K562 (cell line): ENCODE results near the gene CS. TPM values are rescaled to one million over a fixed set of nuclear protein-coding genes. Genes with fewer than 3 reads are reported as not detected.

Experiments used
- BRD4 ChIP-seq: fragments of 200-600 bp; sonication (generic); IDR thresholded peaks from 2 replicates; pipeline ENCODE4 v1.6.1; 2017; ENCODE audit warnings: inconsistent platforms
- DDX20 ChIP-seq: fragments of 450-650 bp; IDR thresholded peaks from 2 replicates; pipeline ENCODE4 v1.6.1; 2016; ENCODE audit warnings: missing genetic modification characterization, low read depth, mild to moderate bottlenecking, missing compliant biosample characterization, moderate library complexity
- HEY1 ChIP-seq: fragments of 250-450 bp; sonication (Bioruptor Pico); IDR thresholded peaks from 2 replicates; pipeline ENCODE4 v1.5.0; 2020; ENCODE audit warnings: mild to moderate bottlenecking, moderate library complexity, borderline replicate concordance
- HOXB6 ChIP-seq: fragments of 250-450 bp; sonication (Bioruptor Pico); IDR thresholded peaks from 2 replicates; pipeline ENCODE4 v1.5.1; 2022; ENCODE audit warnings: mild to moderate bottlenecking, borderline replicate concordance
- POLR2G ChIP-seq: fragments of 200-400 bp; formaldehyde crosslinking; IDR thresholded peaks from 2 replicates; pipeline ENCODE4 v1.6.1; 2017; ENCODE audit warnings: low read depth, mild to moderate bottlenecking, antibody characterized with exemption, low read length, moderate library complexity
- STAG1 ChIP-seq: sonication (generic); formaldehyde crosslinking; IDR thresholded peaks from 2 replicates; pipeline ENCODE4 v1.5.0; 2020; ENCODE audit warnings: missing genetic modification reagents, borderline replicate concordance
- TAF15 ChIP-seq: fragments of 200-400 bp; formaldehyde crosslinking; IDR thresholded peaks from 2 replicates; pipeline ENCODE4 v1.6.1; 2017; ENCODE audit warnings: mild to moderate bottlenecking, low read depth, low read length, moderate library complexity
- ZNF699 ChIP-seq: fragments of 250-450 bp; sonication (Bioruptor Pico); IDR thresholded peaks from 2 replicates; pipeline ENCODE4 v1.8.0; 2021; ENCODE audit warnings: mild to moderate bottlenecking, moderate library complexity; ENCODE audit not compliant: insufficient replicate concordance
- polyA plus RNA-seq, 8 experiments: library from polyadenylated mRNA; depleted of rRNA in 4 of 8; stranded (reverse) in 5 of 8; unstranded in 3 of 8; fragments of >200 nt; fragmentation: Nextera tagmentation in 2 of 8; fragmentation: Illumina TruSeq in 1 of 8; extraction: Ambion mirVana in 2 of 8; extraction: Trizol in 1 of 8; gene quantifications; 2 replicates each; pipeline versions ENCODE4 v1.2.1 to v1.2.3, GENCODE V29; 2011 to 2014; ENCODE audit warnings: inconsistent platforms in 1 of 8, missing spikeins in 1 of 8
- total RNA-seq, 7 experiments: library from RNA; depleted of rRNA in 6 of 7; stranded (reverse); fragments of >200 nt in 6 of 7; fragmentation: Illumina TruSeq in 2 of 7; extraction: Trizol in 2 of 7; gene quantifications; 2 replicates each; pipeline versions ENCODE4 v1.2.1 to v1.2.3, GENCODE V29; 2011 to 2021; ENCODE audit warnings: low replicate concordance in 1 of 7
- TF ChIP-seq, protein P1 (sequence below): fragments of 450-650 bp; IDR thresholded peaks from 2 replicates; pipeline ENCODE4 v1.6.1; 2016; ENCODE audit warnings: mild to moderate bottlenecking, moderate library complexity
- TF ChIP-seq, protein P2 (sequence below), 2 experiments: fragments of 200-800 bp in 1 of 2; sonication (Bioruptor generic) in 1 of 2; sonication (generic) in 1 of 2; formaldehyde crosslinking in 1 of 2; IDR thresholded peaks in 1 of 2; conservative IDR thresholded peaks in 1 of 2; 2 replicates each; pipeline versions ENCODE4 v1.5.0 to v1.6.1; 2016 to 2020; ENCODE audit warnings: missing compliant biosample characterization in 1 of 2, missing genetic modification characterization in 1 of 2, missing genetic modification reagents in 1 of 2
- TF ChIP-seq, protein P3 (sequence below), 2 experiments: fragments of 450-650 bp; IDR thresholded peaks; 2 replicates each; pipeline ENCODE4 v1.6.1; 2016

CS gene
- total and polyA plus RNA-seq, 9 of the 15 experiments (the other 6 are each of a cell fraction or from before 2014, with no cell fraction given): 99.9 to 390 (median 149) TPM

DNA sequence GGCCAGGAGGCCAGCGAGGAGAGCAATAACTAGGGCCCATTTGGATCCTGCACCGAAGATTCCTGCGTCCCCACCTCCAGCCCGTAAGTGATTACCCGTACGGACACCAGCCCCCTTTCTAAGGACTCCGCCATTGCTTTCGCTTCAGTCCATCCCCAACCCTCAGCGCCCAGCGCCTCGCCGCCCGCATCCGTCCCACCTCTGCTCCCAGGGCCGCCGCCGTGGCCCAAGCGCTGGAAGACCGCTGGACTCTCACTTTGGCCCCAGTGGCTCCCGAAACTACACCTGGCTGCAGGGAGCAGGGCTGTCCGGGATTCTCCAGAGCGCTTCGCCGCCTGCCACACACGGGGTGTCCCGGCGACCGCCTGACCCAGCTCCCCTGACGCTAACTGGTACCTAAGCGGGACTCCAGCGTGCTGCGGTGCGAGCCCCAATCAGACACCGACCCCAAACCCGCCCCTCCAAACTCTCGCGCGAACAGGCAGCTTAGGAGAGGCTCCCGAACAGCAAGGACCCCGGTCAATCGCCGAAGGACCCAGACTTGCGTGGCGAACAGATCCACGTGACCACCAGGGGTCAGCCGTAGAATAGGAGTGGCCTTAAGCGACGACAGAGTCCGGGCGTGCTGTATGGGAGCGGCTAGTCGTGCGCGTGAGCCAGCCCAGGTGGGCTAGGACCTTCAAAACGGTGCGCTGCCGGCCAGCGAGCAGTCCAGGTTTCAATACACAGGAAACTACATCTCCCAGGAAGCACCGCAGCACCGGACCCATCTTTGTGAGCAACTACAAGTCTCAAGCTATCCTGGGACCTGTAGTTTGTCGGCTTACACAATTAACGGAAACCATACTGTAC, 15.7 kb upstream of the CS start, which contains the start of gene CNPY2 (continued):
- TF ChIP-seq, protein P1, sequence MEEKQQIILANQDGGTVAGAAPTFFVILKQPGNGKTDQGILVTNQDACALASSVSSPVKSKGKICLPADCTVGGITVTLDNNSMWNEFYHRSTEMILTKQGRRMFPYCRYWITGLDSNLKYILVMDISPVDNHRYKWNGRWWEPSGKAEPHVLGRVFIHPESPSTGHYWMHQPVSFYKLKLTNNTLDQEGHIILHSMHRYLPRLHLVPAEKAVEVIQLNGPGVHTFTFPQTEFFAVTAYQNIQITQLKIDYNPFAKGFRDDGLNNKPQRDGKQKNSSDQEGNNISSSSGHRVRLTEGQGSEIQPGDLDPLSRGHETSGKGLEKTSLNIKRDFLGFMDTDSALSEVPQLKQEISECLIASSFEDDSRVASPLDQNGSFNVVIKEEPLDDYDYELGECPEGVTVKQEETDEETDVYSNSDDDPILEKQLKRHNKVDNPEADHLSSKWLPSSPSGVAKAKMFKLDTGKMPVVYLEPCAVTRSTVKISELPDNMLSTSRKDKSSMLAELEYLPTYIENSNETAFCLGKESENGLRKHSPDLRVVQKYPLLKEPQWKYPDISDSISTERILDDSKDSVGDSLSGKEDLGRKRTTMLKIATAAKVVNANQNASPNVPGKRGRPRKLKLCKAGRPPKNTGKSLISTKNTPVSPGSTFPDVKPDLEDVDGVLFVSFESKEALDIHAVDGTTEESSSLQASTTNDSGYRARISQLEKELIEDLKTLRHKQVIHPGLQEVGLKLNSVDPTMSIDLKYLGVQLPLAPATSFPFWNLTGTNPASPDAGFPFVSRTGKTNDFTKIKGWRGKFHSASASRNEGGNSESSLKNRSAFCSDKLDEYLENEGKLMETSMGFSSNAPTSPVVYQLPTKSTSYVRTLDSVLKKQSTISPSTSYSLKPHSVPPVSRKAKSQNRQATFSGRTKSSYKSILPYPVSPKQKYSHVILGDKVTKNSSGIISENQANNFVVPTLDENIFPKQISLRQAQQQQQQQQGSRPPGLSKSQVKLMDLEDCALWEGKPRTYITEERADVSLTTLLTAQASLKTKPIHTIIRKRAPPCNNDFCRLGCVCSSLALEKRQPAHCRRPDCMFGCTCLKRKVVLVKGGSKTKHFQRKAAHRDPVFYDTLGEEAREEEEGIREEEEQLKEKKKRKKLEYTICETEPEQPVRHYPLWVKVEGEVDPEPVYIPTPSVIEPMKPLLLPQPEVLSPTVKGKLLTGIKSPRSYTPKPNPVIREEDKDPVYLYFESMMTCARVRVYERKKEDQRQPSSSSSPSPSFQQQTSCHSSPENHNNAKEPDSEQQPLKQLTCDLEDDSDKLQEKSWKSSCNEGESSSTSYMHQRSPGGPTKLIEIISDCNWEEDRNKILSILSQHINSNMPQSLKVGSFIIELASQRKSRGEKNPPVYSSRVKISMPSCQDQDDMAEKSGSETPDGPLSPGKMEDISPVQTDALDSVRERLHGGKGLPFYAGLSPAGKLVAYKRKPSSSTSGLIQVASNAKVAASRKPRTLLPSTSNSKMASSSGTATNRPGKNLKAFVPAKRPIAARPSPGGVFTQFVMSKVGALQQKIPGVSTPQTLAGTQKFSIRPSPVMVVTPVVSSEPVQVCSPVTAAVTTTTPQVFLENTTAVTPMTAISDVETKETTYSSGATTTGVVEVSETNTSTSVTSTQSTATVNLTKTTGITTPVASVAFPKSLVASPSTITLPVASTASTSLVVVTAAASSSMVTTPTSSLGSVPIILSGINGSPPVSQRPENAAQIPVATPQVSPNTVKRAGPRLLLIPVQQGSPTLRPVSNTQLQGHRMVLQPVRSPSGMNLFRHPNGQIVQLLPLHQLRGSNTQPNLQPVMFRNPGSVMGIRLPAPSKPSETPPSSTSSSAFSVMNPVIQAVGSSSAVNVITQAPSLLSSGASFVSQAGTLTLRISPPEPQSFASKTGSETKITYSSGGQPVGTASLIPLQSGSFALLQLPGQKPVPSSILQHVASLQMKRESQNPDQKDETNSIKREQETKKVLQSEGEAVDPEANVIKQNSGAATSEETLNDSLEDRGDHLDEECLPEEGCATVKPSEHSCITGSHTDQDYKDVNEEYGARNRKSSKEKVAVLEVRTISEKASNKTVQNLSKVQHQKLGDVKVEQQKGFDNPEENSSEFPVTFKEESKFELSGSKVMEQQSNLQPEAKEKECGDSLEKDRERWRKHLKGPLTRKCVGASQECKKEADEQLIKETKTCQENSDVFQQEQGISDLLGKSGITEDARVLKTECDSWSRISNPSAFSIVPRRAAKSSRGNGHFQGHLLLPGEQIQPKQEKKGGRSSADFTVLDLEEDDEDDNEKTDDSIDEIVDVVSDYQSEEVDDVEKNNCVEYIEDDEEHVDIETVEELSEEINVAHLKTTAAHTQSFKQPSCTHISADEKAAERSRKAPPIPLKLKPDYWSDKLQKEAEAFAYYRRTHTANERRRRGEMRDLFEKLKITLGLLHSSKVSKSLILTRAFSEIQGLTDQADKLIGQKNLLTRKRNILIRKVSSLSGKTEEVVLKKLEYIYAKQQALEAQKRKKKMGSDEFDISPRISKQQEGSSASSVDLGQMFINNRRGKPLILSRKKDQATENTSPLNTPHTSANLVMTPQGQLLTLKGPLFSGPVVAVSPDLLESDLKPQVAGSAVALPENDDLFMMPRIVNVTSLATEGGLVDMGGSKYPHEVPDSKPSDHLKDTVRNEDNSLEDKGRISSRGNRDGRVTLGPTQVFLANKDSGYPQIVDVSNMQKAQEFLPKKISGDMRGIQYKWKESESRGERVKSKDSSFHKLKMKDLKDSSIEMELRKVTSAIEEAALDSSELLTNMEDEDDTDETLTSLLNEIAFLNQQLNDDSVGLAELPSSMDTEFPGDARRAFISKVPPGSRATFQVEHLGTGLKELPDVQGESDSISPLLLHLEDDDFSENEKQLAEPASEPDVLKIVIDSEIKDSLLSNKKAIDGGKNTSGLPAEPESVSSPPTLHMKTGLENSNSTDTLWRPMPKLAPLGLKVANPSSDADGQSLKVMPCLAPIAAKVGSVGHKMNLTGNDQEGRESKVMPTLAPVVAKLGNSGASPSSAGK: peak; percentile 84
- TF ChIP-seq POLR2G (peak; percentile 98), STAG1 (CRISPR knock-in tag) (0 out of 2 replicates have a peak, but pooled peaks have one; percentile 18), BRD4 (no peak), DDX20 (tag) (no peak), HEY1 (CRISPR knock-in tag) (0 out of 2 replicates have a peak, but pooled peaks have one; percentile 22), TAF15 (no peak), HOXB6 (CRISPR knock-in tag) (no peak), ZNF699 (CRISPR knock-in tag) (no peak)
- TF ChIP-seq, protein P2, sequence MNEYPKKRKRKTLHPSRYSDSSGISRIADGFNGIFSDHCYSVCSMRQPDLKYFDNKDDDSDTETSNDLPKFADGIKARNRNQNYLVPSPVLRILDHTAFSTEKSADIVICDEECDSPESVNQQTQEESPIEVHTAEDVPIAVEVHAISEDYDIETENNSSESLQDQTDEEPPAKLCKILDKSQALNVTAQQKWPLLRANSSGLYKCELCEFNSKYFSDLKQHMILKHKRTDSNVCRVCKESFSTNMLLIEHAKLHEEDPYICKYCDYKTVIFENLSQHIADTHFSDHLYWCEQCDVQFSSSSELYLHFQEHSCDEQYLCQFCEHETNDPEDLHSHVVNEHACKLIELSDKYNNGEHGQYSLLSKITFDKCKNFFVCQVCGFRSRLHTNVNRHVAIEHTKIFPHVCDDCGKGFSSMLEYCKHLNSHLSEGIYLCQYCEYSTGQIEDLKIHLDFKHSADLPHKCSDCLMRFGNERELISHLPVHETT (CRISPR knock-in tag; conservative IDR thresholded peaks at IDR 0.05 in 1 of 2, IDR thresholded peaks at IDR 0.05 in 1 of 2): peak in 1 of 2 experiments; percentile 66; a peak in 1 of 4 replicates
- TF ChIP-seq, protein P3, sequence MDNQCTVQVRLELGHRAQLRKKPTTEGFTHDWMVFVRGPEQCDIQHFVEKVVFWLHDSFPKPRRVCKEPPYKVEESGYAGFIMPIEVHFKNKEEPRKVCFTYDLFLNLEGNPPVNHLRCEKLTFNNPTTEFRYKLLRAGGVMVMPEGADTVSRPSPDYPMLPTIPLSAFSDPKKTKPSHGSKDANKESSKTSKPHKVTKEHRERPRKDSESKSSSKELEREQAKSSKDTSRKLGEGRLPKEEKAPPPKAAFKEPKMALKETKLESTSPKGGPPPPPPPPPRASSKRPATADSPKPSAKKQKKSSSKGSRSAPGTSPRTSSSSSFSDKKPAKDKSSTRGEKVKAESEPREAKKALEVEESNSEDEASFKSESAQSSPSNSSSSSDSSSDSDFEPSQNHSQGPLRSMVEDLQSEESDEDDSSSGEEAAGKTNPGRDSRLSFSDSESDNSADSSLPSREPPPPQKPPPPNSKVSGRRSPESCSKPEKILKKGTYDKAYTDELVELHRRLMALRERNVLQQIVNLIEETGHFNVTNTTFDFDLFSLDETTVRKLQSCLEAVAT (IDR thresholded peaks at IDR 0.05): no peak
